Astrocyte (in vitro differentiated cells and primary cell): Measurements from ENCODE around the gene CYREN.

Experiments used
- CTCF ChIP-seq: IDR thresholded peaks from 2 replicates; pipeline ENCODE4 v1.5.1; 2011; ENCODE audit warnings: low read depth, mild to moderate bottlenecking, inconsistent platforms, low read length, moderate library complexity; ENCODE audit not compliant: insufficient read depth
- EZH2 ChIP-seq: IDR thresholded peaks from 2 replicates; pipeline ENCODE4 v1.6.1; 2012; ENCODE audit warnings: mild to moderate bottlenecking, low read length, inconsistent platforms; ENCODE audit not compliant: insufficient read depth

DNA sequence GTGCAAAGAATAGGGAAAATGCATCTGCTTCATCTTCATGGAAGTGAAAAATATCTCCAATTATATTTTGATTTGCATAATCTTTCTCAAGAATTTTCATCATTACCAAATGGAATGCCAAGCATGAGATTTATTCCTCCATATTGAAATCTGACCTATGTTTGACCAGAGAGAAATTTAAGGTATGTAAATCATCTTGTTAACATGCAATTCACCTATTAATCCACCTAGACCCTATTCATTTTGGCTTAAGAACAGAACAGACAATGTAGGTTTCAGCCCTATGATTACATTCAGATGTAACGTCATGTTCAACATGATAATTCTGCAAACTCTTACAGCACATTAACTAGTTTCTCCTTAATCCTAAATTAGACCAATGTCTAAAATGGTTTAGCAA is 53.4 kb downstream of the CYREN start:
- no peak for TF ChIP-seq CTCF
- TF ChIP-seq EZH2 = no peak
